IMR-90 (cell line): ENCODE data around the gene OR2V2. TPM values are rescaled to one million over a fixed set of nuclear protein-coding genes. Genes with fewer than 3 reads are reported as not detected.

Experiments used
- ATAC-seq: fragments of 200-7000 bp; cut with Tn5 transposase; 2 replicates; pipeline ENCODE4 v1.9.1; 2020; ENCODE audit warnings: low read depth, mild to moderate bottlenecking, moderate library complexity
- BruUV-seq: library from RNA; stranded (reverse); fragments of 400-500 nt; replicated peaks from 2 replicates; lab custom pipeline; 2021; lab: Mats Ljungman, UMichigan
- CTCF ChIA-PET: fragments of 300-600 bp; formaldehyde crosslinking; extraction: SDS; loops from one replicate; lab custom pipeline; 2021; ENCODE audit warnings: antibody characterized with exemption; lab: Yijun Ruan, JAX
- POLR2A ChIA-PET: fragments of 300-600 bp; sonication (Branson Sonifier 250); formaldehyde crosslinking; loops from one replicate; lab custom pipeline; 2022; ENCODE audit warnings: antibody characterized with exemption; ENCODE audit not compliant: unreplicated experiment; lab: Charles Lee
- DNase-seq: peaks from one replicate; pipeline ENCODE4 v3.0.0; 2013
- H2AFZ ChIP-seq: replicated peaks from 2 replicates; pipeline ENCODE3; 2013; ENCODE audit warnings: low read length, mild to moderate bottlenecking; ENCODE audit not compliant: poor library complexity
- H2AK5ac ChIP-seq: 2 replicates; pipeline ENCODE4 v1.6.1; 2013; ENCODE audit warnings: low read depth, low read length, inconsistent platforms
- H2AK9ac ChIP-seq: replicated peaks from 2 replicates; pipeline ENCODE3; 2013; ENCODE audit warnings: mild to moderate bottlenecking, low read depth, low read length, moderate library complexity; ENCODE audit not compliant: poor library complexity
- H2BK120ac ChIP-seq: 2 replicates; pipeline ENCODE4 v1.6.1; 2013; ENCODE audit warnings: low read depth, low read length, inconsistent platforms
- H2BK15ac ChIP-seq: 3 replicates; pipeline ENCODE4 v1.6.1; 2013; ENCODE audit warnings: low read depth, low read length, inconsistent platforms
- H2BK20ac ChIP-seq: 2 replicates; pipeline ENCODE4 v1.6.1; 2013; ENCODE audit warnings: low read depth, mild to moderate bottlenecking, inconsistent platforms, low read length, moderate library complexity
- H2BK5ac ChIP-seq: 2 replicates; pipeline ENCODE4 v1.6.1; 2013; ENCODE audit warnings: mild to moderate bottlenecking, low read depth, low read length, inconsistent platforms; ENCODE audit not compliant: poor library complexity, severe bottlenecking
- H3K14ac ChIP-seq: replicated peaks from 2 replicates; pipeline ENCODE4 v1.6.1; 2013; ENCODE audit warnings: low read depth, low read length, inconsistent platforms
- H3K18ac ChIP-seq: 2 replicates; pipeline ENCODE4 v1.6.1; 2013; ENCODE audit warnings: low read depth, low read length, control low read depth
- H3K23ac ChIP-seq: 2 replicates; pipeline ENCODE4 v1.6.1; 2013; ENCODE audit warnings: low read depth, low read length, inconsistent platforms
- H3K27ac ChIP-seq: 2 replicates; pipeline ENCODE4 v1.5.1; 2013; ENCODE audit warnings: mild to moderate bottlenecking, control low read depth, low read length; ENCODE audit not compliant: insufficient read depth
- H3K27me3 ChIP-seq: 2 replicates; pipeline ENCODE4 v1.6.1; 2013; ENCODE audit warnings: low read length; ENCODE audit not compliant: control insufficient read depth, insufficient read depth
- H3K36me3 ChIP-seq: 2 replicates; pipeline ENCODE4 v1.6.1; 2013; ENCODE audit warnings: low read length, mixed read lengths; ENCODE audit not compliant: control insufficient read depth, insufficient read depth
- H3K4ac ChIP-seq: 2 replicates; pipeline ENCODE4 v1.6.1; 2013; ENCODE audit warnings: low read depth, low read length, inconsistent platforms
- H3K4me1 ChIP-seq: 2 replicates; pipeline ENCODE4 v1.6.1; 2013; ENCODE audit warnings: low read length, mixed read lengths; ENCODE audit not compliant: control insufficient read depth, insufficient read depth
- H3K4me2 ChIP-seq: 2 replicates; pipeline ENCODE4 v1.6.1; 2013; ENCODE audit warnings: low read depth, mild to moderate bottlenecking, control low read depth, low read length, moderate library complexity
- H3K4me3 ChIP-seq: 2 replicates; pipeline ENCODE4 v1.5.1; 2013; ENCODE audit warnings: low read depth, mild to moderate bottlenecking, control low read depth, low read length, moderate library complexity; ENCODE audit not compliant: insufficient read depth
- H3K56ac ChIP-seq: 2 replicates; pipeline ENCODE4 v1.6.1; 2013; ENCODE audit warnings: low read length, inconsistent platforms; ENCODE audit not compliant: insufficient read depth; ENCODE audit errors: extremely low read depth
- H3K79me1 ChIP-seq, 2 experiments: 2 replicates each; pipeline ENCODE4 v1.6.1; 2013; ENCODE audit warnings: low read length in 2 of 2, inconsistent platforms in 1 of 2, low read depth in 1 of 2
- H3K9ac ChIP-seq: 2 replicates; pipeline ENCODE4 v1.6.1; 2013; ENCODE audit warnings: low read depth, low read length, control low read depth
- H3K9me1 ChIP-seq: 2 replicates; pipeline ENCODE4 v1.6.1; 2013; ENCODE audit warnings: low read length, inconsistent platforms; ENCODE audit not compliant: insufficient read depth
- H3K9me3 ChIP-seq: 2 replicates; pipeline ENCODE4 v1.6.1; 2013; ENCODE audit warnings: low read length; ENCODE audit not compliant: control insufficient read depth, insufficient read depth
- H4K20me1 ChIP-seq: 2 replicates; pipeline ENCODE4 v1.6.1; 2013; ENCODE audit warnings: low read length, inconsistent platforms; ENCODE audit not compliant: insufficient read depth
- H4K5ac ChIP-seq: 2 replicates; pipeline ENCODE4 v1.6.1; 2013; ENCODE audit warnings: mild to moderate bottlenecking, low read depth, low read length, control low read depth
- H4K8ac ChIP-seq, 2 experiments: 2 replicates each; pipeline ENCODE4 v1.6.1; 2013; ENCODE audit warnings: low read depth in 2 of 2, low read length in 2 of 2, control low read depth in 1 of 2, inconsistent platforms in 1 of 2
- H4K91ac ChIP-seq: 2 replicates; pipeline ENCODE4 v1.6.1; 2013; ENCODE audit warnings: low read depth, low read length, inconsistent platforms; ENCODE audit not compliant: insufficient read depth
- BHLHE40 ChIP-seq: fragments of 150-350 bp; IDR thresholded peaks from 2 replicates; pipeline ENCODE4 v1.6.1; 2016; ENCODE audit warnings: mild to moderate bottlenecking, low read depth, low read length
- CEBPB ChIP-seq: IDR thresholded peaks from 2 replicates; pipeline ENCODE4 v1.6.1; 2012; ENCODE audit warnings: low read depth, low read length, improper control_type of control experiment
- CTCF ChIP-seq: conservative IDR thresholded peaks from 2 replicates; pipeline ENCODE4 v1.5.1; 2012; ENCODE audit warnings: mild to moderate bottlenecking, low read depth, low read length, improper control_type of control experiment
- FOS ChIP-seq: fragments of 150-350 bp; IDR thresholded peaks from 2 replicates; pipeline ENCODE4 v1.6.1; 2016; ENCODE audit warnings: low read depth, low read length
- MAFK ChIP-seq: IDR thresholded peaks from 2 replicates; pipeline ENCODE4 v1.6.1; 2012; ENCODE audit warnings: low read depth, low read length, improper control_type of control experiment
- MAZ ChIP-seq: IDR thresholded peaks from 2 replicates; pipeline ENCODE4 v1.6.1; 2012; ENCODE audit warnings: low read depth, mild to moderate bottlenecking, low read length, improper control_type of control experiment, moderate library complexity, borderline replicate concordance
- MXI1 ChIP-seq: IDR thresholded peaks from 2 replicates; pipeline ENCODE4 v1.6.1; 2012; ENCODE audit warnings: low read depth, mild to moderate bottlenecking, low read length, moderate library complexity, borderline replicate concordance
- NFE2L2 ChIP-seq: fragments of 150-350 bp; IDR thresholded peaks from 2 replicates; pipeline ENCODE4 v1.6.1; 2016; ENCODE audit warnings: low read depth, mild to moderate bottlenecking, low read length
- POLR2A ChIP-seq: IDR thresholded peaks from 2 replicates; pipeline ENCODE4 v1.6.1; 2012; ENCODE audit warnings: mild to moderate bottlenecking, low read depth, low read length
- RAD21 ChIP-seq: IDR thresholded peaks from 2 replicates; pipeline ENCODE4 v1.6.1; 2012; ENCODE audit warnings: low read length, improper control_type of control experiment
- RCOR1 ChIP-seq: IDR thresholded peaks from 2 replicates; pipeline ENCODE4 v1.6.1; 2012; ENCODE audit warnings: mild to moderate bottlenecking, low read length, improper control_type of control experiment; ENCODE audit not compliant: insufficient replicate concordance
- RFX5 ChIP-seq: IDR thresholded peaks from 2 replicates; pipeline ENCODE4 v1.8.0; 2012; ENCODE audit warnings: low read depth, mild to moderate bottlenecking, low read length, moderate library complexity
- WGBS, 2 experiments: methylation state at CpG; one replicate each; pipeline versions ENCODE4 v1.1.5 to v1.1.7; 2013; ENCODE audit warnings: missing lambda C conversion rate in 2 of 2; ENCODE audit not compliant: insufficient read length in 1 of 2; ENCODE audit errors: extremely low coverage in 2 of 2; 5-methylcytosine and 5-hydroxymethylcytosine counted together
- dilution Hi-C: fragments of 300-500 bp; cut with HindIII; formaldehyde crosslinking; loops from one replicate; pipeline ENCODE4 v1.14.3; 2018; ENCODE audit warnings: low sequenced_read_pairs; ENCODE audit not compliant: unreplicated experiment
- in situ Hi-C: fragments of 300-500 bp; cut with MboI; formaldehyde crosslinking; loops from 3 replicates; pipeline ENCODE4 v1.14.3; 2019; ENCODE audit warnings: low sequenced_read_pairs, inconsistent platforms, mixed read lengths
- intact Hi-C: fragments of 100-400 bp; cut with micrococcal nuclease; formaldehyde crosslinking; loops from 2 replicates; pipeline ENCODE4 v1.10.0; 2022
- polyA plus RNA-seq, 3 experiments: library from polyadenylated mRNA; depleted of rRNA; stranded (reverse); fragments of >200 nt; gene quantifications; 2 replicates each; pipeline ENCODE4 v1.2.3, GENCODE V29; 2012; ENCODE audit warnings: low replicate concordance in 1 of 3
- total RNA-seq: library from RNA; depleted of rRNA; stranded (reverse); fragments of >200 nt; gene quantifications from 2 replicates; pipeline ENCODE4 v1.2.3, GENCODE V29; 2012
- TF ChIP-seq, protein P1 (sequence below): fragments of 150-350 bp; IDR thresholded peaks from 2 replicates; pipeline ENCODE4 v1.6.1; 2016; ENCODE audit warnings: low read depth, mild to moderate bottlenecking, low read length, moderate library complexity, borderline replicate concordance
- TF ChIP-seq, protein P2 (sequence below): fragments of 150-350 bp; IDR thresholded peaks from 2 replicates; pipeline ENCODE4 v1.6.1; 2017; ENCODE audit warnings: mild to moderate bottlenecking, antibody characterized with exemption, low read length, low read depth

Gene OR2V2
- total and polyA plus RNA-seq, 2 of the 4 experiments (the other 2 are of a cell fraction): not detected

DNA sequence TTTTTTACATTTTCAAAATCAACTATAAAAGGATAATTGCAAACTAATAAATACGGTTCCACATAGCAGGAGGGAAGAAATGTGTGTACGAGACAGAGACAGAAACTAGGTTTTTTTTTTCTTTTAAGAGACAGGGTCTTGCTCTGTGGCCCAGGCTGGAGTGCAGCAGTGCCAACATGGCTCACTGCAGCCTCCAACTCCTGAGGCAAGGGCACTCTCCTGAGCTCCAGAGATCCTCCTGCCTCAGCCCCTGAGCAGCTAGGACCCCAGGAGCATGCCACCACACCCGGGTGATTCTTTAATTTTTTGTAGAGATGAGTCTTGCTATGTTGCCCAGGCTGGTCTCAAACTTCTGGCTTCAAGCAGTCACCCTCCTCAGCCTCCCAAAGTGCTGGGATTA, 14.3 kb upstream of the OR2V2 start:
- Histone ChIP-seq H3K36me3 (no peaks in the 10 kb centered on the region), H4K5ac (no peak overlapping the region), H3K23ac (no peak overlapping the region), H2AFZ (no peak overlapping the region), H3K9me1 (no peaks in the 10 kb centered on the region), H4K91ac (no peak overlapping the region), H3K4ac (no peak overlapping the region), H3K4me1 (no peaks in the 10 kb centered on the region), H3K27me3 (peaks cover 4% of the 10 kb centered on the region; the same call in 1 of the 2 replicates), H3K9me3 (no peaks in the 10 kb centered on the region), H3K79me1 (no peaks in the 10 kb centered on the region), H4K20me1 (no peaks in the 10 kb centered on the region), H3K27ac (no peak overlapping the region), H3K4me3 (no peak overlapping the region), H3K9ac (no peak overlapping the region), H3K18ac (no peak overlapping the region), H2BK20ac (no peak overlapping the region), H4K8ac (no peak overlapping the region), H3K56ac (no peak overlapping the region), H3K14ac (no peak overlapping the region), H2BK5ac (no peak overlapping the region), H2BK15ac (no peak overlapping the region), H3K4me2 (no peak overlapping the region), H2AK5ac (no peak overlapping the region), H2AK9ac (peak overlapping the region; percentile 50), H2BK120ac (no peak overlapping the region)
- CTCF ChIA-PET: no interaction called here
- DNase-seq: no peak
- dilution Hi-C loops: no loop called here
- in situ Hi-C loops: no loop called here
- BruUV-seq: no TSS peak
- intact Hi-C loops: no loop called here
- WGBS, 2 experiments: no CpG with 5 or more reads among the region's 3 CpGs
- POLR2A ChIA-PET: no interaction called here
- no peak for TF ChIP-seq NFE2L2
- no peak for TF ChIP-seq RFX5
- TF ChIP-seq RCOR1: no peak
- TF ChIP-seq MAZ: no peak
- no peak for TF ChIP-seq FOS
- no peak for TF ChIP-seq MXI1
- TF ChIP-seq CEBPB: no peak
- TF ChIP-seq, protein P1, sequence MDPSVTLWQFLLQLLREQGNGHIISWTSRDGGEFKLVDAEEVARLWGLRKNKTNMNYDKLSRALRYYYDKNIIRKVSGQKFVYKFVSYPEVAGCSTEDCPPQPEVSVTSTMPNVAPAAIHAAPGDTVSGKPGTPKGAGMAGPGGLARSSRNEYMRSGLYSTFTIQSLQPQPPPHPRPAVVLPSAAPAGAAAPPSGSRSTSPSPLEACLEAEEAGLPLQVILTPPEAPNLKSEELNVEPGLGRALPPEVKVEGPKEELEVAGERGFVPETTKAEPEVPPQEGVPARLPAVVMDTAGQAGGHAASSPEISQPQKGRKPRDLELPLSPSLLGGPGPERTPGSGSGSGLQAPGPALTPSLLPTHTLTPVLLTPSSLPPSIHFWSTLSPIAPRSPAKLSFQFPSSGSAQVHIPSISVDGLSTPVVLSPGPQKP: no peak
- TF ChIP-seq RAD21: no peak
- no peak for TF ChIP-seq MAFK
- TF ChIP-seq, protein P2, sequence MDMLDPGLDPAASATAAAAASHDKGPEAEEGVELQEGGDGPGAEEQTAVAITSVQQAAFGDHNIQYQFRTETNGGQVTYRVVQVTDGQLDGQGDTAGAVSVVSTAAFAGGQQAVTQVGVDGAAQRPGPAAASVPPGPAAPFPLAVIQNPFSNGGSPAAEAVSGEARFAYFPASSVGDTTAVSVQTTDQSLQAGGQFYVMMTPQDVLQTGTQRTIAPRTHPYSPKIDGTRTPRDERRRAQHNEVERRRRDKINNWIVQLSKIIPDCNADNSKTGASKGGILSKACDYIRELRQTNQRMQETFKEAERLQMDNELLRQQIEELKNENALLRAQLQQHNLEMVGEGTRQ: no peak
- TF ChIP-seq BHLHE40: no peak
- TF ChIP-seq POLR2A: no peak
- TF ChIP-seq CTCF: no peak
- ATAC-seq: no peak
